Neuronal stem cell (in vitro differentiated cells): ENCODE measurements around the gene HNRNPAB.

ENCODE experiments used
- DNase-seq: peaks from one replicate; pipeline ENCODE4 v3.0.0-alpha.2; 2013; ENCODE audit warnings: low spot score
- H2AFZ ChIP-seq: one replicate; pipeline ENCODE4 v1.6.1; 2013; ENCODE audit warnings: mild to moderate bottlenecking, low read length, inconsistent platforms
- H2AK5ac ChIP-seq: 2 replicates; pipeline ENCODE4 v1.6.1; 2013; ENCODE audit warnings: low read depth, mild to moderate bottlenecking, inconsistent platforms, low read length, moderate library complexity, mixed read lengths
- H2BK120ac ChIP-seq: 2 replicates; pipeline ENCODE4 v1.6.1; 2013; ENCODE audit warnings: low read depth, mild to moderate bottlenecking, inconsistent platforms, low read length, moderate library complexity, mixed read lengths
- H2BK12ac ChIP-seq: one replicate; pipeline ENCODE4 v1.6.1; 2013; ENCODE audit warnings: low read length, inconsistent platforms
- H2BK15ac ChIP-seq: 2 replicates; pipeline ENCODE4 v1.6.1; 2013; ENCODE audit warnings: mild to moderate bottlenecking, low read length, inconsistent platforms, mixed read lengths
- H2BK5ac ChIP-seq: one replicate; pipeline ENCODE4 v1.6.1; 2013; ENCODE audit warnings: inconsistent platforms, mild to moderate bottlenecking, low read length, moderate library complexity
- H3K14ac ChIP-seq: one replicate; pipeline ENCODE4 v1.6.1; 2013; ENCODE audit warnings: low read length, inconsistent platforms
- H3K18ac ChIP-seq: 2 replicates; pipeline ENCODE4 v1.6.1; 2013; ENCODE audit warnings: low read length, inconsistent platforms
- H3K23ac ChIP-seq: 2 replicates; pipeline ENCODE4 v1.6.1; 2013; ENCODE audit warnings: low read depth, mild to moderate bottlenecking, mixed read lengths, low read length, inconsistent platforms; ENCODE audit not compliant: poor library complexity
- H3K27ac ChIP-seq: replicated peaks from 3 replicates; pipeline ENCODE4 v1.5.1; 2013; ENCODE audit warnings: low read length, inconsistent platforms
- H3K27me3 ChIP-seq, 3 experiments: 2 replicates each; pipeline ENCODE4 v1.6.1; 2013; ENCODE audit warnings: low read length in 3 of 3, mild to moderate bottlenecking in 2 of 3, inconsistent platforms in 1 of 3, low read depth in 1 of 3, mixed read lengths in 1 of 3, moderate library complexity in 1 of 3; ENCODE audit not compliant: control insufficient read depth in 3 of 3, insufficient read depth in 3 of 3
- H3K36me3 ChIP-seq, 2 donors: replicated peaks in 1 of 2; 2 replicates each; pipeline ENCODE4 v1.6.1; 2013; ENCODE audit warnings: low read length in 2 of 2; ENCODE audit not compliant: control insufficient read depth in 2 of 2, insufficient read depth in 2 of 2
- H3K4ac ChIP-seq: 2 replicates; pipeline ENCODE4 v1.6.1; 2013; ENCODE audit warnings: inconsistent platforms, mild to moderate bottlenecking, low read length, moderate library complexity
- H3K4me1 ChIP-seq, 2 donors: 1 replicate in 1 of 2; 2 replicates in 1 of 2; pipeline ENCODE4 v1.6.1; 2013; ENCODE audit warnings: low read length in 2 of 2, low read depth in 1 of 2; ENCODE audit not compliant: control insufficient read depth in 2 of 2, insufficient read depth in 1 of 2
- H3K4me2 ChIP-seq: one replicate; pipeline ENCODE4 v1.6.1; 2013; ENCODE audit warnings: mild to moderate bottlenecking, low read length, inconsistent platforms; ENCODE audit not compliant: insufficient read depth, poor library complexity, severe bottlenecking
- H3K4me3 ChIP-seq, 2 donors: 2 replicates each; pipeline ENCODE4 v1.5.1; 2013; ENCODE audit warnings: low read length in 2 of 2, mild to moderate bottlenecking in 2 of 2, inconsistent platforms in 1 of 2, moderate library complexity in 1 of 2
- H3K79me1 ChIP-seq: one replicate; pipeline ENCODE4 v1.6.1; 2013; ENCODE audit warnings: low read depth, mild to moderate bottlenecking, inconsistent platforms, low read length, moderate library complexity
- H3K9ac ChIP-seq: one replicate; pipeline ENCODE4 v1.6.1; 2013; ENCODE audit warnings: mild to moderate bottlenecking, low read depth, low read length, inconsistent platforms; ENCODE audit not compliant: poor library complexity
- H3K9me3 ChIP-seq, 2 donors: replicated peaks in 1 of 2; 2 replicates each; pipeline versions ENCODE3 to v1.6.1; 2013; ENCODE audit warnings: low read length in 2 of 2, mild to moderate bottlenecking in 2 of 2, inconsistent platforms in 1 of 2, low read depth in 1 of 2, mixed read lengths in 1 of 2, moderate library complexity in 1 of 2; ENCODE audit not compliant: control insufficient read depth in 2 of 2, insufficient read depth in 1 of 2
- H4K8ac ChIP-seq: one replicate; pipeline ENCODE4 v1.6.1; 2013; ENCODE audit warnings: low read depth, mild to moderate bottlenecking, inconsistent platforms, low read length, moderate library complexity
- H4K91ac ChIP-seq: one replicate; pipeline ENCODE4 v1.6.1; 2013; ENCODE audit warnings: low read length, low read depth, mild to moderate bottlenecking, inconsistent platforms; ENCODE audit not compliant: poor library complexity
- WGBS, 2 donors: extraction: QIAGEN DNeasy Blood & Tissue Kit; methylation state at CpG; one replicate each; pipeline ENCODE4 v1.1.7; 2013; ENCODE audit warnings: missing lambda C conversion rate in 2 of 2, mixed read lengths in 1 of 2; ENCODE audit not compliant: insufficient read length in 2 of 2, insufficient replicate concordance in 1 of 2; ENCODE audit errors: extremely low coverage in 2 of 2; 5-methylcytosine and 5-hydroxymethylcytosine counted together

HNRNPAB gene

DNA sequence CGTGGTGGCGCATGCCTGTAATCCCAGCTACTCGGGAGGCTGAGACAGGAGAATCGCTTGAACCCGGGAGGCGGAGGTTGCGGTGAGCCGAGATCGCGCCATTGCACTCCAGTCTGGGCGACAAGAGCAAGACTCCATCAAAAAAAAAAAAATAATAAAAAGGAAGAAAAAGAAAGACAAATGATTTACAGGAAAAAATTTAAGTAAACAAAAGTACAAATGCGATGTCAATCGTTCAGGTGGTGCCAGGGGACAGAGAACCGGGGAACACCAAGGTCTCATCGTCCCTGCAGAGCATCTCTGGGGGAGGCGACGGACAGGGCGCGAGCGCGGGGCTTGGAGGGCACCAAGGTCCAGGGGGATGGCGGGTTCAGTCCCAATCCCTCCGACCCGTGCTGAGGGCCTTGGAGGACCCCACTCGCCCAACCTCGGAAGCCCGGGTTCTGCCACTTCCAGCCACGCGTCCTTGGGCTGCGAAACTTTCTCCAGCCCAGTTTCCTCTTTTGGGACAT is 607 bp upstream of the HNRNPAB start:
- H2BK15ac ChIP-seq, result no peak overlapping the region
- no peak overlapping the region for H2BK12ac ChIP-seq
- peak overlapping the region; percentile 79 for H3K4me2 ChIP-seq
- no peak overlapping the region for H3K14ac ChIP-seq
- H3K27me3 ChIP-seq, result peaks cover 0 to 2% (median 0%) of the 10 kb centered on the region in 3 experiments
- peaks cover 9 to 11% of the 10 kb centered on the region in 2 donors for H3K4me1 ChIP-seq
- peaks cover 30 to 34% of the 10 kb centered on the region in 2 donors for H3K36me3 ChIP-seq
- peak overlapping the region; percentile 100 for H3K23ac ChIP-seq
- peak overlapping the region; percentile 87 for H3K27ac ChIP-seq
- H4K8ac ChIP-seq, result no peak overlapping the region
- H2BK120ac ChIP-seq, result no peak overlapping the region
- peak overlapping the region; percentile 85 to 94 for H3K4me3 ChIP-seq
- no peak overlapping the region for H3K4ac ChIP-seq
- DNase-seq, result no peak
- peaks cover 6% of the 10 kb centered on the region for H3K79me1 ChIP-seq
- no peaks in the 10 kb centered on the region for H3K9me3 ChIP-seq
- peak overlapping the region; percentile 86 for H3K18ac ChIP-seq
- peak overlapping the region; percentile 89 for H2AFZ ChIP-seq
- peak overlapping the region; percentile 65 for H2AK5ac ChIP-seq
- peak overlapping the region; percentile 86 for H3K9ac ChIP-seq
- peak overlapping the region; percentile 62 for H2BK5ac ChIP-seq
- no CpG with 5 or more reads among the region's 30 CpGs for WGBS, 2 donors
- H4K91ac ChIP-seq, result no peak overlapping the region

DNA sequence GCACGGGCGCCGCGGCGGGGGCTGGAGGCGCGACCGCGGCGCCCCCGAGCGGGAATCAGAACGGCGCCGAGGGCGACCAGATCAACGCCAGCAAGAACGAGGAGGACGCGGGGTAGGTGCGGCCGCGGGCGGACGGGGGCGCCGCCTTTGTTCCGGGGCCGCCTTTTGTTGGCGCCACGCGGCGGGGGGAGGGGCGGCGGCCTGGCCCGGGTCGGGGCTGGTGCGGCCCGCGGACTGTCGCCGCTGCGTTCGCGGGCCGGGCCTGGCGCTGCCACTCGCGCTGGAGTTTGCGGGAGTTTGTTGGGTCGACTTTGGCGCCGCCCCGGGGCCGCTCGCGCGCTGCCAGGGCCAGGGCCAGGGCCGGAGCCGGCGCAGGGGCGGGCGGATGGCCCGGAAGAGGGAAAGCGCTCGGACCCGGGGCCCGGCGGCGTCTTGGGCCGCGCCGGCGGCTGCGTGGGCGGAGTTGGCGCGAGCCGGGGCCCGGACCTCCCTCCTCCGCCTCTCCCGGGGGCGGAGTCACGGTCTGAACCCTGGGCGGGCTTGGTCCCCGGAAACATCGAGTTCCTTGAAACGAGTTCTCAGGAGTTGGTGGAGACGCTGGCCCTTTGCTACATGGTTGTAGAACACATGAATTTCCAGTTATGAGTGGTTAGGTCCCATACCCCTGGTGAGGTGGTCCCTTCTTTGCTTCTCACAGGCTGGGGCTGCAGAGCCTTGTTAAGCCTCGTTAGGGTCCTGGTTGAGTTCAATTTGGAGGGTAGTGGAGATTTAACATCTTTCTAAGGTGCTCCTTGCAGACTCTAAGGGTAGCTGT is 809 bp downstream of the HNRNPAB start:
- no peak overlapping the region for H2BK120ac ChIP-seq
- peak overlapping the region; percentile 77 for H2AFZ ChIP-seq
- no peak overlapping the region for H4K91ac ChIP-seq
- H3K27ac ChIP-seq, result peak overlapping the region; percentile 63
- peak overlapping the region; percentile 19 for H2BK5ac ChIP-seq
- peaks cover 9 to 11% of the 10 kb centered on the region in 2 donors for H3K4me1 ChIP-seq
- peak overlapping the region; percentile 94 for H3K14ac ChIP-seq
- H3K23ac ChIP-seq, result peak overlapping the region; percentile 100
- peak overlapping the region; percentile 100 for H3K9ac ChIP-seq
- peaks cover 44 to 49% of the 10 kb centered on the region in 2 donors for H3K36me3 ChIP-seq
- H3K4ac ChIP-seq, result peak overlapping the region; percentile 90
- H3K4me3 ChIP-seq, result peak overlapping the region; percentile 85 to 99
- no peak overlapping the region for H2BK15ac ChIP-seq
- H4K8ac ChIP-seq, result no peak overlapping the region
- no peaks in the 10 kb centered on the region for H3K27me3 ChIP-seq
- H3K4me2 ChIP-seq, result peak overlapping the region; percentile 65
- no peak overlapping the region for H2BK12ac ChIP-seq
- H3K18ac ChIP-seq, result peak overlapping the region; percentile 100
- peaks cover 8% of the 10 kb centered on the region for H3K79me1 ChIP-seq
- peak overlapping the region; percentile 97 for H2AK5ac ChIP-seq
- peak; percentile 46 for DNase-seq
- no CpG with 5 or more reads among the region's 90 CpGs for WGBS, 2 donors
- H3K9me3 ChIP-seq, result no peaks in the 10 kb centered on the region

DNA sequence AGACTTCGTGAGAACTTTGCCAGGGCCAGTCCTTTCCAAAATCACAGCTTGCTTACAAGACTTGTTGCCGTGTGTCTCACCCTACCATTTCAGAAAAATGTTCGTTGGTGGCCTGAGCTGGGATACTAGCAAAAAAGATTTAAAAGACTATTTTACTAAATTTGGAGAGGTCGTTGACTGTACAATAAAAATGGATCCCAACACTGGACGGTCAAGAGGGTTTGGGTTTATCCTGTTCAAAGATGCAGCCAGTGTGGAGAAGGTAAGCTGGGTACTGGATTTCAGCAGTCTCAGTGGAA is 1.4 kb downstream of the HNRNPAB start:
- H2AK5ac ChIP-seq, result no peak overlapping the region
- no peak overlapping the region for H3K23ac ChIP-seq
- no peaks in the 10 kb centered on the region for H3K9me3 ChIP-seq
- no peak overlapping the region for H4K8ac ChIP-seq
- H3K27me3 ChIP-seq, result no peaks in the 10 kb centered on the region
- DNase-seq, result no peak
- H2BK5ac ChIP-seq, result no peak overlapping the region
- peak overlapping the region; percentile 65 for H3K4me2 ChIP-seq
- H3K36me3 ChIP-seq, result peaks cover 50 to 54% of the 10 kb centered on the region in 2 donors
- H3K4me1 ChIP-seq, result peaks cover 9 to 11% of the 10 kb centered on the region in 2 donors
- H3K4me3 ChIP-seq, result peak overlapping the region; percentile 85 to 99
- no peak overlapping the region for H2BK15ac ChIP-seq
- H4K91ac ChIP-seq, result no peak overlapping the region
- no peak overlapping the region for H3K14ac ChIP-seq
- no peak overlapping the region for H2AFZ ChIP-seq
- peaks cover 8% of the 10 kb centered on the region for H3K79me1 ChIP-seq
- no peak overlapping the region for H2BK120ac ChIP-seq
- H3K9ac ChIP-seq, result no peak overlapping the region
- H3K27ac ChIP-seq, result no peak overlapping the region
- H3K18ac ChIP-seq, result no peak overlapping the region
- H3K4ac ChIP-seq, result no peak overlapping the region
- no peak overlapping the region for H2BK12ac ChIP-seq
- no CpG with 5 or more reads among the region's 5 CpGs for WGBS, 2 donors
